Neural crest cell (in vitro differentiated cells): ENCODE data around the gene TLCD3A. TPM values are rescaled to one million over a fixed set of nuclear protein-coding genes. Genes with fewer than 3 reads are reported as not detected.

Experiments
- DNase-seq: peaks from one replicate; pipeline ENCODE4 v3.0.0; 2021; ENCODE audit warnings: low read depth, mixed read lengths, low spot score
- H3K27ac Mint-ChIP-seq: one replicate; pipeline ENCODE4 v1.8.0; 2021; ENCODE audit warnings: mild to moderate bottlenecking, mixed read lengths; ENCODE audit not compliant: unreplicated experiment
- H3K27me3 Mint-ChIP-seq: 2 replicates; pipeline ENCODE4 v1.8.0; 2021; ENCODE audit warnings: low read depth, mild to moderate bottlenecking, mixed read lengths
- H3K36me3 Mint-ChIP-seq: 2 replicates; pipeline ENCODE4 v1.8.0; 2021; ENCODE audit warnings: low read depth, mild to moderate bottlenecking, mixed read lengths
- H3K4me1 Mint-ChIP-seq: 2 replicates; pipeline ENCODE4 v1.8.0; 2021; ENCODE audit warnings: mixed read lengths
- H3K4me3 Mint-ChIP-seq: one replicate; pipeline ENCODE4 v1.8.0; 2021; ENCODE audit warnings: mild to moderate bottlenecking, mixed read lengths
- H3K9me3 Mint-ChIP-seq: 2 replicates; pipeline ENCODE4 v1.8.0; 2021; ENCODE audit warnings: mixed read lengths
- total RNA-seq: library from RNA; stranded (reverse); gene quantifications from 2 replicates; pipeline ENCODE4 v1.2.1, GENCODE V29; 2021
- TF ChIP-seq, protein P1 (sequence below): fragments of 200-600 bp; sonication (generic); conservative IDR thresholded peaks from 2 replicates; pipeline ENCODE4 v1.5.0; 2021; ENCODE audit warnings: antibody characterized with exemption, mild to moderate bottlenecking

TLCD3A gene
- total RNA-seq, 1 donor from 2014 or later = 22.5 TPM

DNA sequence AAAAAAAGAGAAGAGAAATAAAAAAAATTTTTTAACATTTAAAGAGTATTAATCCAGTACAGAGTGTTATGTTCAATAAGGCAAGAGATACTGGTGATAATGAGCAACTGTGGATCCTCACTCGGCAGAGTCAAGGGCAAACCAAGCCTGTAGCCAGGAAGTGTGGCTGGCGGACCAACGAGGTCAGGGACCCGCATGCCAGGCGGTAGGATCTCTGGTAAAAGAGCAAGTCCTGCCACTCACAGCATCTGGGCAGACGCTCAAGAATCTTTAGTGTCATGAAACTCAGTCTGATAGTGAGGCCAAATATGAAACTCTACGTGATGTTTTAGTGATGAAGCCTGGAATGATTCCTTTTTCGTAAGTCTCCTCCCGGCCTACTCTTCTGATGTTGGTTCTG lies 28.0 kb downstream of the TLCD3A start:
- H3K27me3 Mint-ChIP-seq = no peaks in the 10 kb centered on the region

DNA sequence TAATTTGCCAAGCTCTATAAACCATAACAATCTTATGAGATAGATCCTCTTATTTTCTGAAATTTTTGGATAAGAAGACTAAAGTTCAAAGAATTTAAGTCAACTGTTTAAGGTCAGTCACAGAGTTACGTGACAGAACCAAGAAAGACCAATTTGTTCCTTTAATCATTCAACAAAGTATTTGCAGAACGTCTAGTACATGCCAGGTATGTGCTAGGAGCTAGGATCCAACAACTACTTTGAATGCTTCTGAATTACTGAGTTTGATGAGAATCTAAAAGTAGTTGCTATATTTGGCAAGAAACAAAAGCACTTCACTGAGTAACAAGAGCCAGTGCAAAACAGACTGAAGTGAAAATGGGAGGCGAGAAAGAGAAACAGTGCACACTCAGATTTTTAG lies 34.7 kb downstream of the TLCD3A start:
- Mint-ChIP-seq H3K27ac (no peak overlapping the region), H3K4me3 (no peak overlapping the region), H3K4me1 (peaks cover 1% of the 10 kb centered on the region), H3K27me3 (no peaks in the 10 kb centered on the region), H3K9me3 (no peaks in the 10 kb centered on the region), H3K36me3 (peaks cover 29% of the 10 kb centered on the region)
- no peak for DNase-seq
- TF ChIP-seq, protein P1, sequence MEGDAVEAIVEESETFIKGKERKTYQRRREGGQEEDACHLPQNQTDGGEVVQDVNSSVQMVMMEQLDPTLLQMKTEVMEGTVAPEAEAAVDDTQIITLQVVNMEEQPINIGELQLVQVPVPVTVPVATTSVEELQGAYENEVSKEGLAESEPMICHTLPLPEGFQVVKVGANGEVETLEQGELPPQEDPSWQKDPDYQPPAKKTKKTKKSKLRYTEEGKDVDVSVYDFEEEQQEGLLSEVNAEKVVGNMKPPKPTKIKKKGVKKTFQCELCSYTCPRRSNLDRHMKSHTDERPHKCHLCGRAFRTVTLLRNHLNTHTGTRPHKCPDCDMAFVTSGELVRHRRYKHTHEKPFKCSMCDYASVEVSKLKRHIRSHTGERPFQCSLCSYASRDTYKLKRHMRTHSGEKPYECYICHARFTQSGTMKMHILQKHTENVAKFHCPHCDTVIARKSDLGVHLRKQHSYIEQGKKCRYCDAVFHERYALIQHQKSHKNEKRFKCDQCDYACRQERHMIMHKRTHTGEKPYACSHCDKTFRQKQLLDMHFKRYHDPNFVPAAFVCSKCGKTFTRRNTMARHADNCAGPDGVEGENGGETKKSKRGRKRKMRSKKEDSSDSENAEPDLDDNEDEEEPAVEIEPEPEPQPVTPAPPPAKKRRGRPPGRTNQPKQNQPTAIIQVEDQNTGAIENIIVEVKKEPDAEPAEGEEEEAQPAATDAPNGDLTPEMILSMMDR = no peak

More for the DNA sequence above, 28.0 kb downstream of the TLCD3A start:
- peaks cover 15% of the 10 kb centered on the region for H3K4me1 Mint-ChIP-seq
- TF ChIP-seq, protein P1 = no peak
- peak overlapping the region; percentile 35 for H3K4me3 Mint-ChIP-seq
- no peak overlapping the region for H3K27ac Mint-ChIP-seq
- H3K36me3 Mint-ChIP-seq = peaks cover 39% of the 10 kb centered on the region
- H3K9me3 Mint-ChIP-seq = no peaks in the 10 kb centered on the region
- no peak for DNase-seq

DNA sequence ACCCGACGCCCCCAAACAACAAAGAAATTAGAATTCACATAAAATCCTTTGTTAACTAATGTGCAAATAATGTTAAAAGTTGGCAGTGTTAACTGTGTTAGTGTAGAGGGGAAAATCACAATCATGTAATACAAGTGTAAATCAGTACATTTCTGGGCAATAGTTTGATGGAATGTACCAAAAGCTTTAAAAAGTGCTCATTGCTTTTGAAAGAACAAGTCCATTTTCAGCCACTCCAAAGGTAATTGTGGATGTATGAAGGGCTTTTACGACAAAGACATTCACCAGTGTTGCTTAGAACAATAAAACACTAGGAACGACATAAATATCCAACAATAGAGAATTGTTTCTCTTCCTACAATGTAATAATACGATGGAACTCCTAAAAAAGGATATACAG lies 40.6 kb downstream of the TLCD3A start:
- H3K27me3 Mint-ChIP-seq = no peaks in the 10 kb centered on the region
- no peaks in the 10 kb centered on the region for H3K9me3 Mint-ChIP-seq
- TF ChIP-seq, protein P1 = no peak
- no peak for DNase-seq
- H3K36me3 Mint-ChIP-seq = peaks cover 24% of the 10 kb centered on the region
- H3K4me3 Mint-ChIP-seq = peak overlapping the region; percentile 56
- peaks cover 33% of the 10 kb centered on the region for H3K4me1 Mint-ChIP-seq
- H3K27ac Mint-ChIP-seq = peak overlapping the region; percentile 95

DNA sequence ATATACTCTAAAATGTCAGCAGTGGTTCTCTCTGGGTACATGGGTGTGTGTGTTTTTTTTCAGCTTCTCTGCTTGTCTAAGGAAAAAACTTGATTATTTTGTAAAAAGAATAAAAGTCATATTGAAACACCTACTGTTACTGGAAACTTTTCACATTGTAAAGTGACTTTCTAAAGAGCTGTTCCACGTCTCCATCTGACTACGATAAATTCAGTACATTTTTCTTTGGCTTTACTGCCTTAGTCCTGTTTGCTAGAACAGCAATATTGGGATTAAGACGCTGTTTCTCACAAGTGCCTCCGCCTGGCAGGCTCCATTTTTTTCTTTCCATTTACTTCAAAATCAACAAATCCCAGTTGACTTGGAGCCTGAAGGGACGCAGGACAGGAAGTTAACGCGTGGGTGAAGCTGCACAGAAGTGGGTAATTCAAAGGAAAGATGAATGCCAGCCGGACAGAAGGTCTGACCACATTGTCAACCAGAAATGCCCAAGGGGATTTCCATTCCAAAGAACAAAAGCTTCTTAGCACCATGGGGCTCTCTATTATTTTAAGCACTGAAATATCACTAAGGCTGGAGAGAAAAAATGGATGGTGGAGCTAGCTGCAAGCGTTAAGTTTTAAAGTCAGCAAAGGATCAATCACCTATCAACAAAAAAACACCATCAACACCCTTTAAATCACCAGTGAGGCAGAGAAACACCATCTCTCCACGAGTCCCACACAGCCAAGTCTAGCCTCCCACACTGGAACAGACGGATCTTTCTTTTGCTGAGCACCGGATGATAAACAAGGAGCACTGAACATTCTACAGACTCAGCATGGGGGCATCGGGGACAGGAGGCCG lies 41.3 kb downstream of the TLCD3A start:
- Mint-ChIP-seq H3K27me3 (no peaks in the 10 kb centered on the region), H3K36me3 (peaks cover 22% of the 10 kb centered on the region), H3K27ac (peak overlapping the region; percentile 89), H3K4me3 (peak overlapping the region; percentile 72), H3K9me3 (no peaks in the 10 kb centered on the region), H3K4me1 (peaks cover 33% of the 10 kb centered on the region)
- no peak for DNase-seq
- TF ChIP-seq, protein P1 = no peak

DNA sequence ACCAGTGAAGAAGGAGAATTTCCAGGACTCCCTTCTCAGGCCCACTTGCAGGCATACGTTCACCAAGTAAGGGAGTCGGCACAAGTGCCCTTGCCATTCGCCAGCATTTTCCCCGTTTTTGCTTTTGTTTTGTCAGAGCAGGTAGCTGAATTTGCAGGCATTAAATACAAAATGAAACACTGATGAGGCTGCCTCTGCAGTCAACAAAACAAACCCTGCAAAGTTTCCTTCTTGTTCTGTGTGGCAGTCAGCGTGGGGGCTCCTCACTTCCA lies 41.9 kb downstream of the TLCD3A start:
- TF ChIP-seq, protein P1 = no peak
- Mint-ChIP-seq H3K27me3 (no peaks in the 10 kb centered on the region), H3K4me1 (peaks cover 33% of the 10 kb centered on the region), H3K36me3 (peaks cover 18% of the 10 kb centered on the region), H3K9me3 (no peaks in the 10 kb centered on the region), H3K27ac (peak overlapping the region; percentile 89), H3K4me3 (peak overlapping the region; percentile 72)
- no peak for DNase-seq
